Gastroesophageal sphincter (tissue), 3 donors: ENCODE data around the gene GCNT1.

Experiments
- POLR2A ChIP-seq, 2 donors: fragments of 450-650 bp; IDR thresholded peaks; one replicate each; pipeline ENCODE4 v1.6.1; 2017; ENCODE audit warnings: antibody characterized with exemption in 2 of 2, mild to moderate bottlenecking in 2 of 2, moderate library complexity in 1 of 2
- POLR2AphosphoS5 ChIP-seq: sonication (generic); formaldehyde crosslinking; IDR thresholded peaks from one replicate; pipeline ENCODE4 v1.6.1; 2017; ENCODE audit warnings: antibody characterized with exemption
- TF ChIP-seq, protein P1 (sequence below), 4 experiments: fragments of 200-600 bp in 2 of 4; fragments of 450-650 bp in 2 of 4; sonication (generic) in 1 of 4; IDR thresholded peaks; one replicate each; pipeline ENCODE4 v1.5.1; 2017 to 2019; ENCODE audit warnings: antibody characterized with exemption in 4 of 4, mild to moderate bottlenecking in 2 of 4, moderate library complexity in 2 of 4

DNA sequence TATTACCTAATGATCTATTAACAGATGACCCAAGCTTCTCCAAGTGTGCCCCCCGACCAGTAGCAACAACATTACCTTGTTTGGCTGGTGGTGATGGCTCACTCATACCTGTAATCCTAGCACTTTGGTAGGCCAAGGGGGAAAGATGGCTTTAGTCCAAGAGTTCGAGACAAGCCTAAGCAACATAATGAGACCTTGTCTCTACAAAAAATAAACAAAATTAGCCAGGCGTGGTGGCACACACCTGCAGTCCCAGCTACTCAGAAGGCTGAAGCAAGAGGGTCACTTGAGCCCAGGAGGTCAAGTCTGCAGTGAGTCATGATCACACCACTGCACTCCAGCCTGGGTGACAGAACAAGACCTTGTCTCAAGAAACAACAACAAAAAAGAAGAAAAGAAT lies 62.9 kb downstream of the GCNT1 start:
- TF ChIP-seq POLR2A (IDR thresholded peaks at IDR 0.05): no peak
- TF ChIP-seq, protein P1, sequence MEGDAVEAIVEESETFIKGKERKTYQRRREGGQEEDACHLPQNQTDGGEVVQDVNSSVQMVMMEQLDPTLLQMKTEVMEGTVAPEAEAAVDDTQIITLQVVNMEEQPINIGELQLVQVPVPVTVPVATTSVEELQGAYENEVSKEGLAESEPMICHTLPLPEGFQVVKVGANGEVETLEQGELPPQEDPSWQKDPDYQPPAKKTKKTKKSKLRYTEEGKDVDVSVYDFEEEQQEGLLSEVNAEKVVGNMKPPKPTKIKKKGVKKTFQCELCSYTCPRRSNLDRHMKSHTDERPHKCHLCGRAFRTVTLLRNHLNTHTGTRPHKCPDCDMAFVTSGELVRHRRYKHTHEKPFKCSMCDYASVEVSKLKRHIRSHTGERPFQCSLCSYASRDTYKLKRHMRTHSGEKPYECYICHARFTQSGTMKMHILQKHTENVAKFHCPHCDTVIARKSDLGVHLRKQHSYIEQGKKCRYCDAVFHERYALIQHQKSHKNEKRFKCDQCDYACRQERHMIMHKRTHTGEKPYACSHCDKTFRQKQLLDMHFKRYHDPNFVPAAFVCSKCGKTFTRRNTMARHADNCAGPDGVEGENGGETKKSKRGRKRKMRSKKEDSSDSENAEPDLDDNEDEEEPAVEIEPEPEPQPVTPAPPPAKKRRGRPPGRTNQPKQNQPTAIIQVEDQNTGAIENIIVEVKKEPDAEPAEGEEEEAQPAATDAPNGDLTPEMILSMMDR (IDR thresholded peaks at IDR 0.05): no peak
- TF ChIP-seq POLR2AphosphoS5: no peak
